Left lung (tissue), 10 donors: ENCODE results near the gene TGFBRAP1. TPM values are rescaled to one million over a fixed set of nuclear protein-coding genes. Genes with fewer than 3 reads are reported as not detected.

ENCODE experiments used
- ATAC-seq: fragments of 200-7000 bp; cut with Tn5 transposase; one replicate; pipeline ENCODE4 v1.9.1; 2020; ENCODE audit warnings: moderate library complexity
- DNase-seq, 4 donors: peaks; one replicate each; pipeline ENCODE4 v3.0.0-alpha.2; 2013 to 2020
- H3K27ac ChIP-seq, 2 donors: fragments of 200-600 bp; sonication (generic) in 1 of 2; one replicate each; pipeline versions ENCODE4 v1.5.0 to v1.8.0; 2020 to 2021
- H3K27me3 ChIP-seq, 2 donors: fragments of 200-600 bp; sonication (generic) in 1 of 2; one replicate each; pipeline versions ENCODE4 v1.5.0 to v1.8.0; 2020 to 2021
- H3K36me3 ChIP-seq, 2 donors: fragments of 200-600 bp; sonication (generic) in 1 of 2; one replicate each; pipeline versions ENCODE4 v1.5.0 to v1.8.0; 2020 to 2021
- H3K4me1 ChIP-seq, 2 donors: fragments of 200-600 bp; one replicate each; pipeline ENCODE4 v1.8.0; 2021
- H3K4me3 ChIP-seq, 2 donors: fragments of 200-600 bp; sonication (generic) in 1 of 2; one replicate each; pipeline versions ENCODE4 v1.5.0 to v1.8.0; 2020 to 2021; ENCODE audit warnings: mild to moderate bottlenecking in 1 of 2
- H3K9me3 ChIP-seq, 2 donors: fragments of 200-600 bp; sonication (generic) in 1 of 2; one replicate each; pipeline versions ENCODE4 v1.5.0 to v1.8.0; 2020 to 2021
- CTCF ChIP-seq, 2 donors: fragments of 200-600 bp; sonication (generic) in 1 of 2; IDR thresholded peaks; one replicate each; pipeline versions ENCODE4 v1.5.0 to v1.8.0; 2021; ENCODE audit warnings: antibody characterized with exemption in 2 of 2
- intact Hi-C, 2 donors: fragments of 100-400 bp; cut with DNase I; formaldehyde crosslinking; loops; one replicate each; pipeline versions ENCODE4 v1.11.2 to v1.14.2; 2022
- polyA plus RNA-seq, 6 donors: library from polyadenylated mRNA; unstranded; fragments of 120-200 nt; gene quantifications; one replicate each; pipeline ENCODE4 v1.2.1, GENCODE V29; 2013; ENCODE audit not compliant: insufficient read length in 6 of 6
- total RNA-seq, 2 donors: library from RNA; stranded (reverse); fragmentation: NEBNext Ultra II Directional; extraction: Animal tissue kit (Norgen Biotek cat#: 25700); gene quantifications; one replicate each; pipeline ENCODE4 v1.2.1, GENCODE V29; 2021
- donor health status: DM: no; HTN: yes; CAD: no.
- donor health status: DM: no; HTN: no; CAD: no.

TGFBRAP1 gene
- total and polyA plus RNA-seq, 8 donors = 14.2 to 23.3 (median 15.4) TPM

GRCh38 chr2:105320651-105321215 lies 8.8 kb downstream of the TGFBRAP1 start:
- ATAC-seq (peak; percentile 79), DNase-seq (no peak)
- intact Hi-C loops = no loop called here
- Histone ChIP-seq H3K4me1 (peaks cover 0 to 29% of the 10 kb centered on the region in 2 donors), H3K27ac (no peak overlapping the region), H3K9me3 (no peaks in the 10 kb centered on the region), H3K4me3 (no peak overlapping the region), H3K27me3 (no peaks in the 10 kb centered on the region), H3K36me3 (no peaks in the 10 kb centered on the region)
- no peak for TF ChIP-seq CTCF (IDR thresholded peaks at IDR 0.05)

DNA sequence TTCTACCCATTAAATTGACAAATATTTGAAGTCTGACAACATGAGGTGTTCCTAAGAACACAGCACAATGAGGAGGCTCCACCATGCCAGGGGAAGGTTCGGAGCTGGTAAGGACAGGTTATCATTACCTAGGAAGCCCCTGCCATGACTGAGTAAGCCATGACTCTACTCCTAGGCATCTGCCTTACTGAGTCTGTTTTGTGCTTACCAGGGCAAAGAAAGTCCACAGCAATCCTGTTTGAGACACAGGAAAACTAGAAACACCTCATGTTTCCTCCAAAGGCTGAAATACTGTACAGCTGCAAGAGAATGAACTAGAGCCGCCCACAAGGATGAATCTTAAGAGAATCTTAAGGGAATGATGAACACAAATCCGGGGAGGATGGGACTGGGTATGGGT lies 11.6 kb downstream of the TGFBRAP1 start:
- DNase-seq (no peak), ATAC-seq (no peak)
- intact Hi-C loops = no loop called here
- no peaks in the 10 kb centered on the region for H3K36me3 ChIP-seq
- H3K27ac ChIP-seq = no peak overlapping the region
- no peak overlapping the region for H3K4me3 ChIP-seq
- H3K4me1 ChIP-seq = peaks cover 0 to 10% of the 10 kb centered on the region in 2 donors
- H3K27me3 ChIP-seq = no peaks in the 10 kb centered on the region
- no peak for TF ChIP-seq CTCF (IDR thresholded peaks at IDR 0.05)
- no peaks in the 10 kb centered on the region for H3K9me3 ChIP-seq

- intact Hi-C loops = no loop called here
- DNase-seq (no peak), ATAC-seq (no peak)
- TF ChIP-seq CTCF (IDR thresholded peaks at IDR 0.05) = no peak
- Histone ChIP-seq H3K27ac (no peak overlapping the region), H3K9me3 (no peaks in the 10 kb centered on the region), H3K4me3 (no peak overlapping the region), H3K27me3 (no peaks in the 10 kb centered on the region), H3K4me1 (peaks cover 0 to 12% of the 10 kb centered on the region in 2 donors), H3K36me3 (no peaks in the 10 kb centered on the region)
Measured at GRCh38 chr2:105315314-105315713, 14.2 kb downstream of the TGFBRAP1 start.

DNA sequence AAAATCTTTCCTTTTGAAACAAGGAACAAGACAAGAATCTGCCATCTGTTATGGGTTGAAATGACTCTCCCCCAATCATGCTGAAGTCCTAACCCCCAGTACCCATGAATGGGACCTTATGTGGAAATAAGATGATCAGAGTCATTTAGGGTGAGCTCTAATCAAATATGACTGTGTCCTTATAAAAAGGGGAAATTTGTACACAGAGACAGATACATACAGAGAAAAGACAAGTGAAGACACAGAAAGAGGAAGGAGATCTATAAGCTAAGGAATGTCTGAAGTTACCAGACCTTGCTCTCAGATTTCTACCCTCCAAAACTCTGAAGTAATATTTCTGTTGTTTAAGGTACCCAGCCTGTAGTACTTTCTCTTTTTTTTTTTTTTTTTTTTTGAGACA lies 15.7 kb downstream of the TGFBRAP1 start:
- TF ChIP-seq CTCF (IDR thresholded peaks at IDR 0.05) = no peak
- Histone ChIP-seq H3K4me1 (peaks cover 0 to 19% of the 10 kb centered on the region in 2 donors), H3K9me3 (no peaks in the 10 kb centered on the region), H3K27ac (no peak overlapping the region), H3K36me3 (peaks cover 0 to under 1% of the 10 kb centered on the region in 2 donors), H3K27me3 (no peaks in the 10 kb centered on the region), H3K4me3 (no peak overlapping the region)
- no peak for ATAC-seq
- no peak for DNase-seq
- intact Hi-C loops = no loop called here

- Histone ChIP-seq H3K27ac (no peak overlapping the region), H3K4me1 (peaks cover 0 to 21% of the 10 kb centered on the region in 2 donors), H3K9me3 (no peaks in the 10 kb centered on the region), H3K27me3 (no peaks in the 10 kb centered on the region), H3K4me3 (no peak overlapping the region), H3K36me3 (peaks cover 0 to 43% of the 10 kb centered on the region in 2 donors)
- no peak for TF ChIP-seq CTCF (IDR thresholded peaks at IDR 0.05)
- peak; percentile 77 for ATAC-seq
- DNase-seq = peak in 3 of 4 donors; percentile 47 to 75 (median 48)
- intact Hi-C loops = no loop called here
Measured at GRCh38 chr2:105309147-105309545, 20.4 kb downstream of the TGFBRAP1 start.
